Measurements from ENCODE around the gene FBXO17. TPM values are rescaled to one million over a fixed set of nuclear protein-coding genes. Genes with fewer than 3 reads are reported as not detected.

Gene FBXO17
- total and polyA plus RNA-seq, 4 donors = 19.7 to 31.9 (median 23.4) TPM

- Histone ChIP-seq H3K4me3 (ENCODE audit: low read depth in 1 of 3, low read length in 3 of 3) (no peak overlapping the region), H3K27me3 (ENCODE audit: control insufficient read depth in 4 of 4, insufficient read depth in 4 of 4, low read length in 3 of 4) (no peaks in the 10 kb centered on the region), H3K36me3 (ENCODE audit: control insufficient read depth in 4 of 4, insufficient read depth in 3 of 4, low read depth in 1 of 4, low read length in 3 of 4) (no peaks in the 10 kb centered on the region), H3K9ac (ENCODE audit: low read depth in 1 of 2, low read length in 2 of 2) (no peak overlapping the region), H3K9me3 (ENCODE audit: control insufficient read depth in 4 of 4, low read length in 3 of 4) (peaks cover 0 to 3% (median 0%) of the 10 kb centered on the region in 4 donors), H3K4me1 (ENCODE audit: control insufficient read depth in 4 of 4, insufficient read depth in 4 of 4, low read length in 3 of 4) (peaks cover 7 to 33% (median 25%) of the 10 kb centered on the region in 4 donors), H3K27ac (ENCODE audit: low read depth in 1 of 2, low read length in 2 of 2) (peak overlapping the region; percentile 59 to 70)
- DNase-seq (ENCODE audit: low spot score) = peak; percentile 50
- WGBS = 53% methylated on average over 10 of the region's 10 CpGs
- TF ChIP-seq JUND (IDR thresholded peaks at IDR 0.05) = no peak
- TF ChIP-seq CTCF (IDR thresholded peaks at IDR 0.05; ENCODE audit: low read depth, low read length, missing input control) = no peak
- TF ChIP-seq RXRA (IDR thresholded peaks at IDR 0.05) = peak; percentile 76 to 81
- no peak for TF ChIP-seq TAF1 (conservative IDR thresholded peaks at IDR 0.05)
- TF ChIP-seq YY1 (IDR thresholded peaks at IDR 0.05) = no peak
- TF ChIP-seq REST (IDR thresholded peaks at IDR 0.05) = no peak
- TF ChIP-seq, protein P1, sequence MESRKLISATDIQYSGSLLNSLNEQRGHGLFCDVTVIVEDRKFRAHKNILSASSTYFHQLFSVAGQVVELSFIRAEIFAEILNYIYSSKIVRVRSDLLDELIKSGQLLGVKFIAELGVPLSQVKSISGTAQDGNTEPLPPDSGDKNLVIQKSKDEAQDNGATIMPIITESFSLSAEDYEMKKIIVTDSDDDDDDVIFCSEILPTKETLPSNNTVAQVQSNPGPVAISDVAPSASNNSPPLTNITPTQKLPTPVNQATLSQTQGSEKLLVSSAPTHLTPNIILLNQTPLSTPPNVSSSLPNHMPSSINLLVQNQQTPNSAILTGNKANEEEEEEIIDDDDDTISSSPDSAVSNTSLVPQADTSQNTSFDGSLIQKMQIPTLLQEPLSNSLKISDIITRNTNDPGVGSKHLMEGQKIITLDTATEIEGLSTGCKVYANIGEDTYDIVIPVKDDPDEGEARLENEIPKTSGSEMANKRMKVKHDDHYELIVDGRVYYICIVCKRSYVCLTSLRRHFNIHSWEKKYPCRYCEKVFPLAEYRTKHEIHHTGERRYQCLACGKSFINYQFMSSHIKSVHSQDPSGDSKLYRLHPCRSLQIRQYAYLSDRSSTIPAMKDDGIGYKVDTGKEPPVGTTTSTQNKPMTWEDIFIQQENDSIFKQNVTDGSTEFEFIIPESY (IDR thresholded peaks at IDR 0.05) = peak; percentile 29
- TF ChIP-seq EGR1 (IDR thresholded peaks at IDR 0.05; ENCODE audit: low read depth in 2 of 2) = no peak
- TF ChIP-seq HNF4A (conservative IDR thresholded peaks at IDR 0.05) = peak; percentile 40 to 61
- no peak for TF ChIP-seq NR2F2 (IDR thresholded peaks at IDR 0.05)
- TF ChIP-seq FOXA1 (IDR thresholded peaks at IDR 0.05) = peak; percentile 48
- TF ChIP-seq MAX (IDR thresholded peaks at IDR 0.05) = peak; percentile 73
- no peak for TF ChIP-seq HNF4G (IDR thresholded peaks at IDR 0.05)
- TF ChIP-seq GABPA (IDR thresholded peaks at IDR 0.05 in 1 of 2, conservative IDR thresholded peaks at IDR 0.05 in 1 of 2) = no peak
- peak; percentile 71 for TF ChIP-seq SP1 (IDR thresholded peaks at IDR 0.05)
- TF ChIP-seq, protein P2, sequence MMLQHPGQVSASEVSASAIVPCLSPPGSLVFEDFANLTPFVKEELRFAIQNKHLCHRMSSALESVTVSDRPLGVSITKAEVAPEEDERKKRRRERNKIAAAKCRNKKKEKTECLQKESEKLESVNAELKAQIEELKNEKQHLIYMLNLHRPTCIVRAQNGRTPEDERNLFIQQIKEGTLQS (IDR thresholded peaks at IDR 0.05) = no peak
- peak; percentile 46 for TF ChIP-seq FOXA2 (IDR thresholded peaks at IDR 0.05)
- no peak for TF ChIP-seq RAD21 (IDR thresholded peaks at IDR 0.05)
Observed at GRCh38 chr19:38980583-38981374, 5.2 kb upstream of the FBXO17 start.
